RWPE1 (cell line): Measurements from ENCODE around the gene TRAK1.

Source experiments
- CTCF ChIA-PET: fragments of 350-600 bp; sonication (Branson Sonifier 250); formaldehyde crosslinking; extraction: SDS; loops from one replicate; lab custom pipeline; 2021; lab: Yijun Ruan, JAX
- POLR2A ChIA-PET: fragments of 400-600 bp; formaldehyde crosslinking; extraction: SDS; loops from one replicate; lab custom pipeline; 2020; ENCODE audit warnings: antibody characterized with exemption; ENCODE audit not compliant: low non-redundant PET; lab: Yijun Ruan, JAX
- DNase-seq: peaks from one replicate; pipeline ENCODE4 v3.0.0; 2012; ENCODE audit warnings: low spot score
- H3K27ac ChIP-seq: fragments of 450-650 bp; 2 replicates; pipeline ENCODE4 v1.5.1; 2017
- TF ChIP-seq, protein P1 (sequence below): fragments of 450-650 bp; conservative IDR thresholded peaks from 2 replicates; pipeline ENCODE4 v1.5.1; 2017; ENCODE audit warnings: low read depth, mild to moderate bottlenecking

TRAK1 gene

DNA sequence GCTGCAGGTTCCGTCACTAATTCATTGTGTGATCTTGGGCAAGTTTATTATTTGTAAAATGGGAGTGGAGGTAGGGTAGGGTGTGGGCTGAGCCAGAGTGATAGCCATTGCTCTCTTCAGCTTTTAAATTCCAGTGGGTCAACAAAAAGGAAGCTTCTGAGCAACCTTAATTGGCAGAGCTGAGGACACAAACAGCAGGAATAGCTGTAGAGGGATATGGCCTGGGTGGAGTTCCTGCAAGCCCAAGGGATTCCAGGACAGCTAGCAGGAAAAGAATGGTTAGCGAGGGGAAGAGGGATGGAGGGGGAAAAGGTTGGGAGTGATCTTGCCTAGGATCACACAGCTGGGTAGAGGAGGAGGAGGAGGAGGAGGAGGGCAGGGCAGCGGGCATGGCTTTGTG, 163.4 kb downstream of the TRAK1 start:
- TF ChIP-seq, protein P1, sequence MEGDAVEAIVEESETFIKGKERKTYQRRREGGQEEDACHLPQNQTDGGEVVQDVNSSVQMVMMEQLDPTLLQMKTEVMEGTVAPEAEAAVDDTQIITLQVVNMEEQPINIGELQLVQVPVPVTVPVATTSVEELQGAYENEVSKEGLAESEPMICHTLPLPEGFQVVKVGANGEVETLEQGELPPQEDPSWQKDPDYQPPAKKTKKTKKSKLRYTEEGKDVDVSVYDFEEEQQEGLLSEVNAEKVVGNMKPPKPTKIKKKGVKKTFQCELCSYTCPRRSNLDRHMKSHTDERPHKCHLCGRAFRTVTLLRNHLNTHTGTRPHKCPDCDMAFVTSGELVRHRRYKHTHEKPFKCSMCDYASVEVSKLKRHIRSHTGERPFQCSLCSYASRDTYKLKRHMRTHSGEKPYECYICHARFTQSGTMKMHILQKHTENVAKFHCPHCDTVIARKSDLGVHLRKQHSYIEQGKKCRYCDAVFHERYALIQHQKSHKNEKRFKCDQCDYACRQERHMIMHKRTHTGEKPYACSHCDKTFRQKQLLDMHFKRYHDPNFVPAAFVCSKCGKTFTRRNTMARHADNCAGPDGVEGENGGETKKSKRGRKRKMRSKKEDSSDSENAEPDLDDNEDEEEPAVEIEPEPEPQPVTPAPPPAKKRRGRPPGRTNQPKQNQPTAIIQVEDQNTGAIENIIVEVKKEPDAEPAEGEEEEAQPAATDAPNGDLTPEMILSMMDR, result no peak
- POLR2A ChIA-PET, result no interaction called here
- CTCF ChIA-PET, result no interaction called here
- peak overlapping the region; percentile 73 for H3K27ac ChIP-seq
- no peak for DNase-seq

DNA sequence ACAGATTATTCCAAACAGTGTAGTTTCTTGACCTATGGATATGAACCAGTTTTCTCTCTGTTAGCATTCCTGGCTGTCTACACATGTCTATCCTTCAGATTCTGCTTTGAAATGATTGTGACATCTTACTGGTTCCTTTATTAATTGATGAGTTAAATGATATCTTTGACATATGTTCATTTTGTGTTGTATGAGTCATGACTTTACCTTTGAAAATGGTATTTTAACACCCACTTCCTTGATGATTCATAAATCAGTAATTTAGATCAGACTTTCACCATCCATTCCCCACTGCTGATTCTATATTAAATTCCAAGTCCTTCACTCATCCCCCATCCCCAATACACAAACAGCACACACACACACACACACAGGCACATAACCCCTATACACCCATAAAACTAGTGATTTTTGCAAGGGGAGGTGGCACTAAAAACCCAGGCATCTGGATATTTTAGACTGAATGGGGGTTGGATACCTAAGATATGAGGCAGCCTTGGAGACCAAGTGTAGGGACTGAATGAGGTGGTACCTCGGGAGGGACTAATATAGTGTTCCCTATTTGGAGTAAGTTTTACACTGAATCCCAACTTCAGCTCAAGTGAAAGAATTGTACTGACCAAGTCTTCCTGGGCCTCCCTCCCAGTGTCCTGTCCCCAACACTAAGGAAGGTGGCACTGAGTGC, 165.1 kb downstream of the TRAK1 start:
- peak overlapping the region; percentile 84 for H3K27ac ChIP-seq
- TF ChIP-seq, protein P1, result no peak
- ChIA-PET POLR2A (no interaction called here), CTCF (interaction anchor here (1.0 kb wide), 1 partner anchor 187 kb away, joined by 3 read pairs; no protein-coding TSS in a partner anchor)
- DNase-seq, result peak; percentile 84

DNA sequence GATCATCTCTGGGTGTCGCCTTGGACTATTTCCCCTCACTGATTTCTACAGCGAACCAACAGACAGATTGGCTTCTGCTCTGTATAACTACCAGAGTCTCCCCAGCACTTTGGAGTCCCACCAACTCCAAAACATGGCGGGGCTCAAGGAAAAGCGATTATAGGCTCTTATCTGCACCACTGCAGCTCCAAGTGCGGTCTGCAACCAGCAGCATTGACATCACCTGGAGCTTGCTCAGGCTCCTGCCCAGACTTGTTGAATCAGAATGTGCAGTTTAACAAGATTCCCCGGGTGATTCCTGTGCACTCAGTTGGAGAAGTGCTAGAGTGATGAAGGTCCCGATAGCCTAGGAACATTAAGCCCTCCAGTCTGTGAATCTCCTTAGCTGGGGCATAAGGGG, 165.8 kb downstream of the TRAK1 start:
- DNase-seq, result peak; percentile 68
- peak overlapping the region; percentile 84 for H3K27ac ChIP-seq
- POLR2A ChIA-PET, result no interaction called here
- TF ChIP-seq, protein P1, result no peak
- CTCF ChIA-PET, result interaction anchor here (1.0 kb wide), 1 partner anchor 187 kb away, joined by 3 read pairs; no protein-coding TSS in a partner anchor

DNA sequence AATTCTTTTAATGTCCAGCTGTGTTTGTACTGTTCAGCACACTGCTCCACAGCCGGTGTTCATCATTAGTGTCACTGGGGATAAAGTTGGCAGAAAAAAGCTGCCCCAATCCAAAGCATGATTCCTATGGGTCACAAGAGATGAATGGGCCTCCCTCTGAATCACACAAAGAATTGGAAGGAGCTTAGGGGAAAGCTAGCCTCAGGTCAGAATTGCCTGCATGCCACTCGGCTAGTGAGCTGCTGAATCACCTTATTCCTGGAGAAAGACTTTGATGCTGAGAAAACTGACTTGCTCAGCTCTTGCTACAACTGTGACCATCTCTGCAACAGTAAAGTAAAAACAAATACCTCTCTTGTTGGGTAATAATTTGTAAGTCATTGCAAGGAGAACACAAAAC, 171.4 kb downstream of the TRAK1 start:
- ChIA-PET POLR2A (interaction anchor here (0.7 kb wide), 1 partner anchor 273 kb away, joined by 6 read pairs; no protein-coding TSS in a partner anchor), CTCF (interaction anchor here (1.0 kb wide), 1 partner anchor 181 kb away, joined by 3 read pairs; no protein-coding TSS in a partner anchor)
- H3K27ac ChIP-seq, result peak overlapping the region; percentile 63

DNA sequence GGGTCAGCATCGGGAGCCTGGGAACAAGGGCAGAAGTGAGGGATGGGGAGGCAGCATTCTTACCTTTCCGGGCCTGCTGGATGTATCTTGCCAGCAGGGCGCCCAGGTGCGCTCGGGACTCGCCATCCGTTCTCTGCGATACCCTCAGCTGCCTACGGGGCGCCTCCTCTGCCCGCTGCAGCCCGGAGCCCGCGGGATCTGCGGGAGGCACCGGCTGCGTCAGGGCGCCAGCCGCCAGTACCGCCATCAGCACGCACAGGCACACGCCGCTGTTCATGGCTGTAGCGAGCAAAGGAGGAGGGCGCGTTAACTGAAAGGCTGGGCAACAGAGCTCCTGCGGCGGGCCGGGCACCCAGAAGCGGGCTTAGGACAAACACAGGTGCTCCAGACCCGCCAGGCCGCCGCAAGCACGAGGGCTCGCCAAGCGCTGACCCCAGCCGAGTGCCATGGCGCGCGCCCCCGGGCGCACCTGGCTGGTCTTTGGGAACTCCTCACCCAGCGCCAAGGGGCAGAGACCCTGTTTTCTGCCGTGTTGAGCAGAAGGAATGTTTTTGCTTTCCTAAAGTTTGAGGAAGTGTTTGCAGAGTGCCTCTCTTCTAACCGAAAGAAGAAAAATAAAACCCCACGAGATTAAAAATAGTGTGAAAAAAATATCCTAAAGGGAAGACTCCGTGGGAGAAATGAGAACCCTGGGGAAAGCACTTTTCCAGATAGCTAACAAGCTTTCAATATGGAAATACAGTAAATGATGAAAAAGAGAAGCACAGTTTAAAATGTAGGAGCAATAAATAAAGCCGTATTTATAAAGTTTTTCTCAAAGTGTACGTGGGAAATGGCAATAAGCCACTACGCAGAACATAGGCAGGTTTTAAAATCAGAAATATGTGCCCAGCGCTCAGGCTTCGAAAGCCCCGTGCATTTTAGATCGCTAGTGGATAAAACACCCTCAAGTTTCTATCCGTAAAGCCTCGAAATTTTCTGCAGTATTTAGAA, 172.5 kb downstream of the TRAK1 start:
- TF ChIP-seq, protein P1, result no peak
- ChIA-PET POLR2A (no interaction called here), CTCF (no interaction called here)
- DNase-seq, result no peak
- no peak overlapping the region for H3K27ac ChIP-seq

More for the DNA sequence above, 171.4 kb downstream of the TRAK1 start:
- DNase-seq, result peak; percentile 75
- TF ChIP-seq, protein P1, result no peak

DNA sequence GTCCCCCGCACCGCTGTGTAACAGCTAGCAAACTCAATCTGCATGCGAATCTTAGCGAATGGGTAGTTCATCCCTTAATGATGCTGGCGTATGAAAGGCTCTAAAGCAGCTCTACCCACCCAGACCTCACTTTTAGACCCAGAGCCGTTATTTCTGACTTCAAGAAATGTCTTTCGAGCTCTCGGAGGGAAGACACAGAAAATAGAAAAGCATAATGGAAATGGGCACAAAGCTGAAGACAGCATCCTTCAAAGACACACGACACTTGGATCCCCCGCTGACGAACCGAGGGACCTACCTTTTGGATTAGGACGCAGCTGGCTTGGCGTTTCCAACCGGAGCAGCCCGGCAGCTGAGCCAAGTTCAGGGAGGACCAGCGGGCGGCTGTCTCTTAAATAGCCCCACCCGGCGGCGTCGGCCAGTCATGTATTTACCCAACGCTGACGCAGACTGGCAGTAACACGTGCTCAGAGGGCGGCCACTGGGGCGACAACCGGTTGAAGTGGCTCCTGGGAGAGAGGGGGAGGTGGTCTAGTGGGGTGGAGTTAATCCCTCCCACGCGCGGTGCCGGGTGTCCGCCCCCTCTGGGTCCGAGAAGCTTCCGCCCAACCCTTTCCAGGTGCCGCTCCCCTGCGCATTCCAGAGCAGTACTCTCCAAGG, 173.4 kb downstream of the TRAK1 start:
- TF ChIP-seq, protein P1, result no peak
- peak; percentile 30 for DNase-seq
- H3K27ac ChIP-seq, result no peak overlapping the region
- CTCF ChIA-PET, result no interaction called here
- POLR2A ChIA-PET, result no interaction called here
